GM23338 (cell line): ENCODE measurements around the gene AGBL4. TPM values are rescaled to one million over a fixed set of nuclear protein-coding genes. Genes with fewer than 3 reads are reported as not detected.

Experiments
- ATAC-seq: fragments of 200-7000 bp; cut with Tn5 transposase; 3 replicates; pipeline ENCODE4 v1.9.1; 2020
- DNase-seq: peaks from one replicate; pipeline ENCODE4 v3.0.0-alpha.2; 2015; ENCODE audit warnings: low spot score
- H2AFZ ChIP-seq: fragments of 200-600 bp; sonication (generic); 2 replicates; pipeline ENCODE4 v1.8.0; 2016; ENCODE audit warnings: antibody characterized with exemption, mild to moderate bottlenecking, moderate library complexity
- H3F3A ChIP-seq: fragments of 200-600 bp; sonication (generic); replicated peaks from 2 replicates; pipeline ENCODE4 v1.8.0; 2017; ENCODE audit warnings: antibody characterized with exemption, mixed run types, low read depth
- H3K27ac ChIP-seq: fragments of 200-600 bp; sonication (generic); 2 replicates; pipeline ENCODE4 v1.6.1; 2016; ENCODE audit warnings: low read depth
- H3K27me3 ChIP-seq: fragments of 200-600 bp; sonication (generic); 2 replicates; pipeline ENCODE4 v1.8.0; 2016; ENCODE audit warnings: mild to moderate bottlenecking, mixed run types, moderate library complexity; ENCODE audit not compliant: insufficient read depth
- H3K36me3 ChIP-seq: fragments of 200-600 bp; sonication (generic); 2 replicates; pipeline ENCODE4 v1.8.0; 2016; ENCODE audit warnings: mild to moderate bottlenecking; ENCODE audit not compliant: insufficient read depth
- H3K4me1 ChIP-seq: fragments of 200-600 bp; sonication (generic); 2 replicates; pipeline ENCODE4 v1.8.0; 2016; ENCODE audit warnings: mild to moderate bottlenecking, moderate library complexity; ENCODE audit not compliant: insufficient read depth
- H3K4me2 ChIP-seq: fragments of 200-600 bp; sonication (generic); 2 replicates; pipeline ENCODE4 v1.7.1; 2017; ENCODE audit warnings: mixed run types
- H3K4me3 ChIP-seq: fragments of 200-600 bp; sonication (generic); 2 replicates; pipeline ENCODE4 v1.6.1; 2016; ENCODE audit warnings: mixed run types
- H3K79me2 ChIP-seq: fragments of 200-600 bp; sonication (generic); replicated peaks from 2 replicates; pipeline ENCODE4 v1.8.0; 2017; ENCODE audit warnings: mild to moderate bottlenecking; ENCODE audit not compliant: insufficient read depth
- H3K9me2 ChIP-seq: fragments of 200-600 bp; sonication (generic); 2 replicates; pipeline ENCODE4 v1.8.0; 2017; ENCODE audit not compliant: insufficient read depth
- H4K20me1 ChIP-seq: fragments of 200-600 bp; sonication (generic); replicated peaks from 2 replicates; pipeline ENCODE4 v1.8.0; 2017; ENCODE audit warnings: mild to moderate bottlenecking; ENCODE audit not compliant: insufficient read depth
- H3K27ac Mint-ChIP-seq: 2 replicates; pipeline ENCODE4 v1.8.0; 2020; ENCODE audit warnings: inconsistent platforms, mild to moderate bottlenecking, moderate library complexity, mixed read lengths
- H3K27me3 Mint-ChIP-seq: 3 replicates; pipeline ENCODE4 v1.8.0; 2022; ENCODE audit warnings: low read depth, mild to moderate bottlenecking, moderate library complexity, mixed read lengths, inconsistent platforms; ENCODE audit not compliant: insufficient read depth, poor library complexity
- H3K36me3 Mint-ChIP-seq: 3 replicates; pipeline ENCODE4 v1.8.0; 2021; ENCODE audit warnings: low read depth, mild to moderate bottlenecking, inconsistent platforms, moderate library complexity, mixed read lengths
- H3K4me1 Mint-ChIP-seq: 3 replicates; pipeline ENCODE4 v1.8.0; 2020; ENCODE audit warnings: mild to moderate bottlenecking, inconsistent platforms, mixed read lengths
- H3K4me3 Mint-ChIP-seq: 3 replicates; pipeline ENCODE4 v1.8.0; 2021; ENCODE audit warnings: moderate library complexity, mild to moderate bottlenecking, inconsistent platforms, mixed read lengths
- H3K9me3 Mint-ChIP-seq: 3 replicates; pipeline ENCODE4 v1.8.0; 2020; ENCODE audit warnings: moderate library complexity, mild to moderate bottlenecking, inconsistent platforms, mixed read lengths
- CREB1 ChIP-seq: fragments of 250-450 bp; sonication (Bioruptor Pico); IDR thresholded peaks from 2 replicates; pipeline ENCODE4 v1.5.0; 2020; ENCODE audit warnings: low read depth, mild to moderate bottlenecking, moderate library complexity
- EZH2 ChIP-seq: fragments of 200-600 bp; sonication (generic); IDR thresholded peaks from one replicate; pipeline ENCODE4 v1.8.0; 2017; ENCODE audit warnings: antibody characterized with exemption, mild to moderate bottlenecking, low read depth; ENCODE audit not compliant: unreplicated experiment
- EZH2phosphoT487 ChIP-seq: fragments of 200-600 bp; sonication (generic); IDR thresholded peaks from one replicate; pipeline ENCODE4 v1.8.1; 2018; ENCODE audit warnings: antibody characterized with exemption; ENCODE audit not compliant: unreplicated experiment
- JUNB ChIP-seq: IDR thresholded peaks from one replicate; pipeline ENCODE4 v1.6.1; 2016; ENCODE audit warnings: antibody characterized with exemption; ENCODE audit not compliant: unreplicated experiment
- NANOG ChIP-seq: IDR thresholded peaks from 2 replicates; pipeline ENCODE4 v1.6.1; 2016; ENCODE audit warnings: antibody characterized with exemption, borderline replicate concordance
- POLR2AphosphoS5 ChIP-seq: IDR thresholded peaks from 2 replicates; pipeline ENCODE4 v1.6.1; 2016; ENCODE audit warnings: antibody characterized with exemption, low read depth
- STAT1 ChIP-seq: IDR thresholded peaks from one replicate; pipeline ENCODE4 v1.6.1; 2016; ENCODE audit warnings: antibody characterized with exemption; ENCODE audit not compliant: unreplicated experiment
- ZNF331 ChIP-seq: fragments of 250-450 bp; sonication (Bioruptor Pico); IDR thresholded peaks from 2 replicates; pipeline ENCODE4 v1.5.0; 2020; ENCODE audit warnings: low read depth, mild to moderate bottlenecking, moderate library complexity
- polyA plus RNA-seq: library from polyadenylated mRNA; unstranded; fragments of >200 nt; fragmentation: Nextera tagmentation; extraction: Ambion mirVana; gene quantifications from 2 replicates; pipeline ENCODE4 v1.2.1, GENCODE V29; 2016
- total RNA-seq: library from RNA; depleted of rRNA; stranded (reverse); fragments of >200 nt; shearing (Covaris generic); gene quantifications from 2 replicates; pipeline ENCODE4 v1.2.3, GENCODE V29; 2014
- TF ChIP-seq, protein P1 (sequence below), 2 experiments: fragments of 200-600 bp in 1 of 2; sonication (generic) in 1 of 2; conservative IDR thresholded peaks; 2 replicates each; pipeline versions ENCODE4 v1.5.1 to v1.6.1; 2016 to 2017; ENCODE audit warnings: antibody characterized with exemption in 2 of 2, low read depth in 2 of 2, mild to moderate bottlenecking in 2 of 2, moderate library complexity in 1 of 2
- TF ChIP-seq, protein P2 (sequence below): IDR thresholded peaks from 2 replicates; pipeline ENCODE4 v1.6.1; 2016; ENCODE audit warnings: antibody characterized with exemption
- TF ChIP-seq, protein P3 (sequence below): IDR thresholded peaks from one replicate; pipeline ENCODE4 v1.6.1; 2018; ENCODE audit warnings: antibody characterized with exemption; ENCODE audit not compliant: unreplicated experiment
- TF ChIP-seq, protein P4 (sequence below): fragments of 250-450 bp; sonication (Bioruptor Pico); IDR thresholded peaks from 2 replicates; pipeline ENCODE4 v1.5.0; 2020; ENCODE audit warnings: mild to moderate bottlenecking, moderate library complexity

AGBL4 gene
- total and polyA plus RNA-seq, 2 experiments from 2014 or later, result 0.91 to 1.5 TPM

DNA sequence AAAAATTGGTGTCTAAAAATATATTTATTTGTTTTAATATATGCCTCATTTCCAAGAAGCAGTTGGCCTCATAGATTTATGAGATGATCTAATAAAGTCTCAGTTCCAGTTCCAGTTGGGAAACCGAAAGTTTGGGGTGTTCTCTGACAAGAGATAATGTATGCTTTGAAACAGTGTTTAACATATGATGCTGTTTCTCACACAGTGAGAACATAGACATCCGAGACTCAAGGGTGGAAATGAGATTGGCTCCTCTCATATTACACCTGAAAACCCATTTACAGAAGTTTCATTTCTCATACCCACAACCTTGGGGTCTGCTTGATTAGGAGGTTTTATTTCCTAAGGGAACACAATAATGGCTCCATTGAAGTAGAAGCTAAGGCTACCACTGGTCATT, 1046.5 kb downstream of the AGBL4 start:
- no peak overlapping the region for H2AFZ ChIP-seq
- peaks cover 3% of the 10 kb centered on the region; the same call in 1 of the 2 replicates for H3K4me1 ChIP-seq
- ATAC-seq (no peak), DNase-seq (no peak)
- no peak overlapping the region for H3K27ac ChIP-seq
- TF ChIP-seq POLR2AphosphoS5 (no peak), NANOG (no peak), EZH2phosphoT487 (no peak), EZH2 (no peak), JUNB (no peak), CREB1 (CRISPR knock-in tag) (no peak), ZNF331 (no peak), STAT1 (no peak)
- TF ChIP-seq, protein P1, sequence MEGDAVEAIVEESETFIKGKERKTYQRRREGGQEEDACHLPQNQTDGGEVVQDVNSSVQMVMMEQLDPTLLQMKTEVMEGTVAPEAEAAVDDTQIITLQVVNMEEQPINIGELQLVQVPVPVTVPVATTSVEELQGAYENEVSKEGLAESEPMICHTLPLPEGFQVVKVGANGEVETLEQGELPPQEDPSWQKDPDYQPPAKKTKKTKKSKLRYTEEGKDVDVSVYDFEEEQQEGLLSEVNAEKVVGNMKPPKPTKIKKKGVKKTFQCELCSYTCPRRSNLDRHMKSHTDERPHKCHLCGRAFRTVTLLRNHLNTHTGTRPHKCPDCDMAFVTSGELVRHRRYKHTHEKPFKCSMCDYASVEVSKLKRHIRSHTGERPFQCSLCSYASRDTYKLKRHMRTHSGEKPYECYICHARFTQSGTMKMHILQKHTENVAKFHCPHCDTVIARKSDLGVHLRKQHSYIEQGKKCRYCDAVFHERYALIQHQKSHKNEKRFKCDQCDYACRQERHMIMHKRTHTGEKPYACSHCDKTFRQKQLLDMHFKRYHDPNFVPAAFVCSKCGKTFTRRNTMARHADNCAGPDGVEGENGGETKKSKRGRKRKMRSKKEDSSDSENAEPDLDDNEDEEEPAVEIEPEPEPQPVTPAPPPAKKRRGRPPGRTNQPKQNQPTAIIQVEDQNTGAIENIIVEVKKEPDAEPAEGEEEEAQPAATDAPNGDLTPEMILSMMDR (conservative IDR thresholded peaks at IDR 0.05; ENCODE audit: low read depth in 2 of 2), result no peak
- TF ChIP-seq, protein P2, sequence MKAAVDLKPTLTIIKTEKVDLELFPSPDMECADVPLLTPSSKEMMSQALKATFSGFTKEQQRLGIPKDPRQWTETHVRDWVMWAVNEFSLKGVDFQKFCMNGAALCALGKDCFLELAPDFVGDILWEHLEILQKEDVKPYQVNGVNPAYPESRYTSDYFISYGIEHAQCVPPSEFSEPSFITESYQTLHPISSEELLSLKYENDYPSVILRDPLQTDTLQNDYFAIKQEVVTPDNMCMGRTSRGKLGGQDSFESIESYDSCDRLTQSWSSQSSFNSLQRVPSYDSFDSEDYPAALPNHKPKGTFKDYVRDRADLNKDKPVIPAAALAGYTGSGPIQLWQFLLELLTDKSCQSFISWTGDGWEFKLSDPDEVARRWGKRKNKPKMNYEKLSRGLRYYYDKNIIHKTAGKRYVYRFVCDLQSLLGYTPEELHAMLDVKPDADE, result no peak
- TF ChIP-seq, protein P3, sequence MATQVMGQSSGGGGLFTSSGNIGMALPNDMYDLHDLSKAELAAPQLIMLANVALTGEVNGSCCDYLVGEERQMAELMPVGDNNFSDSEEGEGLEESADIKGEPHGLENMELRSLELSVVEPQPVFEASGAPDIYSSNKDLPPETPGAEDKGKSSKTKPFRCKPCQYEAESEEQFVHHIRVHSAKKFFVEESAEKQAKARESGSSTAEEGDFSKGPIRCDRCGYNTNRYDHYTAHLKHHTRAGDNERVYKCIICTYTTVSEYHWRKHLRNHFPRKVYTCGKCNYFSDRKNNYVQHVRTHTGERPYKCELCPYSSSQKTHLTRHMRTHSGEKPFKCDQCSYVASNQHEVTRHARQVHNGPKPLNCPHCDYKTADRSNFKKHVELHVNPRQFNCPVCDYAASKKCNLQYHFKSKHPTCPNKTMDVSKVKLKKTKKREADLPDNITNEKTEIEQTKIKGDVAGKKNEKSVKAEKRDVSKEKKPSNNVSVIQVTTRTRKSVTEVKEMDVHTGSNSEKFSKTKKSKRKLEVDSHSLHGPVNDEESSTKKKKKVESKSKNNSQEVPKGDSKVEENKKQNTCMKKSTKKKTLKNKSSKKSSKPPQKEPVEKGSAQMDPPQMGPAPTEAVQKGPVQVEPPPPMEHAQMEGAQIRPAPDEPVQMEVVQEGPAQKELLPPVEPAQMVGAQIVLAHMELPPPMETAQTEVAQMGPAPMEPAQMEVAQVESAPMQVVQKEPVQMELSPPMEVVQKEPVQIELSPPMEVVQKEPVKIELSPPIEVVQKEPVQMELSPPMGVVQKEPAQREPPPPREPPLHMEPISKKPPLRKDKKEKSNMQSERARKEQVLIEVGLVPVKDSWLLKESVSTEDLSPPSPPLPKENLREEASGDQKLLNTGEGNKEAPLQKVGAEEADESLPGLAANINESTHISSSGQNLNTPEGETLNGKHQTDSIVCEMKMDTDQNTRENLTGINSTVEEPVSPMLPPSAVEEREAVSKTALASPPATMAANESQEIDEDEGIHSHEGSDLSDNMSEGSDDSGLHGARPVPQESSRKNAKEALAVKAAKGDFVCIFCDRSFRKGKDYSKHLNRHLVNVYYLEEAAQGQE, result no peak
- TF ChIP-seq, protein P4, sequence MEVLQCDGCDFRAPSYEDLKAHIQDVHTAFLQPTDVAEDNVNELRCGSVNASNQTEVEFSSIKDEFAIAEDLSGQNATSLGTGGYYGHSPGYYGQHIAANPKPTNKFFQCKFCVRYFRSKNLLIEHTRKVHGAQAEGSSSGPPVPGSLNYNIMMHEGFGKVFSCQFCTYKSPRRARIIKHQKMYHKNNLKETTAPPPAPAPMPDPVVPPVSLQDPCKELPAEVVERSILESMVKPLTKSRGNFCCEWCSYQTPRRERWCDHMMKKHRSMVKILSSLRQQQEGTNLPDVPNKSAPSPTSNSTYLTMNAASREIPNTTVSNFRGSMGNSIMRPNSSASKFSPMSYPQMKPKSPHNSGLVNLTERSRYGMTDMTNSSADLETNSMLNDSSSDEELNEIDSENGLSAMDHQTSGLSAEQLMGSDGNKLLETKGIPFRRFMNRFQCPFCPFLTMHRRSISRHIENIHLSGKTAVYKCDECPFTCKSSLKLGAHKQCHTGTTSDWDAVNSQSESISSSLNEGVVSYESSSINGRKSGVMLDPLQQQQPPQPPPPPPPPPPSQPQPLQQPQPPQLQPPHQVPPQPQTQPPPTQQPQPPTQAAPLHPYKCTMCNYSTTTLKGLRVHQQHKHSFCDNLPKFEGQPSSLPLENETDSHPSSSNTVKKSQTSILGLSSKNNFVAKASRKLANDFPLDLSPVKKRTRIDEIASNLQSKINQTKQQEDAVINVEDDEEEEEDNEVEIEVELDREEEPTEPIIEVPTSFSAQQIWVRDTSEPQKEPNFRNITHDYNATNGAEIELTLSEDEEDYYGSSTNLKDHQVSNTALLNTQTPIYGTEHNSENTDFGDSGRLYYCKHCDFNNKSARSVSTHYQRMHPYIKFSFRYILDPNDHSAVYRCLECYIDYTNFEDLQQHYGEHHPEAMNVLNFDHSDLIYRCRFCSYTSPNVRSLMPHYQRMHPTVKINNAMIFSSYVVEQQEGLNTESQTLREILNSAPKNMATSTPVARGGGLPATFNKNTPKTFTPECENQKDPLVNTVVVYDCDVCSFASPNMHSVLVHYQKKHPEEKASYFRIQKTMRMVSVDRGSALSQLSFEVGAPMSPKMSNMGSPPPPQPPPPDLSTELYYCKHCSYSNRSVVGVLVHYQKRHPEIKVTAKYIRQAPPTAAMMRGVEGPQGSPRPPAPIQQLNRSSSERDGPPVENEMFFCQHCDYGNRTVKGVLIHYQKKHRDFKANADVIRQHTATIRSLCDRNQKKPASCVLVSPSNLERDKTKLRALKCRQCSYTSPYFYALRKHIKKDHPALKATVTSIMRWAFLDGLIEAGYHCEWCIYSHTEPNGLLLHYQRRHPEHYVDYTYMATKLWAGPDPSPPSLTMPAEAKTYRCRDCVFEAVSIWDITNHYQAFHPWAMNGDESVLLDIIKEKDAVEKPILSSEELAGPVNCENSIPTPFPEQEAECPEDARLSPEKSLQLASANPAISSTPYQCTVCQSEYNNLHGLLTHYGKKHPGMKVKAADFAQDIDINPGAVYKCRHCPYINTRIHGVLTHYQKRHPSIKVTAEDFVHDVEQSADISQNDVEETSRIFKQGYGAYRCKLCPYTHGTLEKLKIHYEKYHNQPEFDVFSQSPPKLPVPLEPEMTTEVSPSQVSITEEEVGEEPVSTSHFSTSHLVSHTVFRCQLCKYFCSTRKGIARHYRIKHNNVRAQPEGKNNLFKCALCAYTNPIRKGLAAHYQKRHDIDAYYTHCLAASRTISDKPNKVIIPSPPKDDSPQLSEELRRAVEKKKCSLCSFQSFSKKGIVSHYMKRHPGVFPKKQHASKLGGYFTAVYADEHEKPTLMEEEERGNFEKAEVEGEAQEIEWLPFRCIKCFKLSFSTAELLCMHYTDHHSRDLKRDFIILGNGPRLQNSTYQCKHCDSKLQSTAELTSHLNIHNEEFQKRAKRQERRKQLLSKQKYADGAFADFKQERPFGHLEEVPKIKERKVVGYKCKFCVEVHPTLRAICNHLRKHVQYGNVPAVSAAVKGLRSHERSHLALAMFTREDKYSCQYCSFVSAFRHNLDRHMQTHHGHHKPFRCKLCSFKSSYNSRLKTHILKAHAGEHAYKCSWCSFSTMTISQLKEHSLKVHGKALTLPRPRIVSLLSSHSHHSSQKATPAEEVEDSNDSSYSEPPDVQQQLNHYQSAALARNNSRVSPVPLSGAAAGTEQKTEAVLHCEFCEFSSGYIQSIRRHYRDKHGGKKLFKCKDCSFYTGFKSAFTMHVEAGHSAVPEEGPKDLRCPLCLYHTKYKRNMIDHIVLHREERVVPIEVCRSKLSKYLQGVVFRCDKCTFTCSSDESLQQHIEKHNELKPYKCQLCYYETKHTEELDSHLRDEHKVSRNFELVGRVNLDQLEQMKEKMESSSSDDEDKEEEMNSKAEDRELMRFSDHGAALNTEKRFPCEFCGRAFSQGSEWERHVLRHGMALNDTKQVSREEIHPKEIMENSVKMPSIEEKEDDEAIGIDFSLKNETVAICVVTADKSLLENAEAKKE (CRISPR knock-in tag), result no peak
- H3K27ac Mint-ChIP-seq, result no peak overlapping the region
- H3K36me3 ChIP-seq, result no peaks in the 10 kb centered on the region
- H3K4me1 Mint-ChIP-seq, result no peaks in the 10 kb centered on the region
- H3K4me3 ChIP-seq, result no peak overlapping the region
- no peak overlapping the region for H3K4me3 Mint-ChIP-seq
- no peaks in the 10 kb centered on the region for H3F3A ChIP-seq
- H3K4me2 ChIP-seq, result no peak overlapping the region
- peaks cover 48% of the 10 kb centered on the region for H3K9me3 Mint-ChIP-seq
- H4K20me1 ChIP-seq, result no peaks in the 10 kb centered on the region
- H3K9me2 ChIP-seq, result no peaks in the 10 kb centered on the region
- H3K36me3 Mint-ChIP-seq, result no peaks in the 10 kb centered on the region; the same call in 1 of the 3 replicates
- H3K27me3 Mint-ChIP-seq, result no peaks in the 10 kb centered on the region
- no peaks in the 10 kb centered on the region for H3K27me3 ChIP-seq
- no peaks in the 10 kb centered on the region for H3K79me2 ChIP-seq
